Loucy (cell line): ENCODE data around the gene MAML2.

Experiments used
- EZH2phosphoT487 ChIP-seq: fragments of 200-600 bp; IDR thresholded peaks from 2 replicates; pipeline ENCODE4 v1.6.1; 2018; ENCODE audit warnings: antibody characterized with exemption, mild to moderate bottlenecking, moderate library complexity, borderline replicate concordance
- TF ChIP-seq, protein P1 (sequence below): fragments of 200-600 bp; sonication (generic); conservative IDR thresholded peaks from 2 replicates; pipeline ENCODE4 v1.5.1; 2014; ENCODE audit warnings: mild to moderate bottlenecking, antibody characterized with exemption, low read length

DNA sequence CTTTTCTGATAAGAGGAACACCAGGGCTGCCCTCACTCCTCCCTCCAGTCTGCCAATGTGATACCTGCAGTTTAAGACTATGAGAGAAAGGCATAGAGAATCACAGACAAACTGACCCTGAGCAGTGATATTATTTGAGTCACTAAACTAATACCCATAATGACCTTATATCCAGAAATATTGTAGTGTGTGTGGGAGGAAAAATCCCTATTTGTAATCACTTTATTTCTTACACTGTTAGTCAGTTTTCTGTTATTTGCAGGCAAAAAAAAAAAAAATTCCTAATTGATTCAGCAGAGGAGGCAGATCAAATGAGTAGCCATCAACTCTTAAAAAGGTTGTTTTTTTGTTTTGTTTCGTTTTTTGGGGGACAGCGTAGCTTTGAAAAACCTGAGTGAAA lies 82.5 kb downstream of the MAML2 start:
- TF ChIP-seq, protein P1, sequence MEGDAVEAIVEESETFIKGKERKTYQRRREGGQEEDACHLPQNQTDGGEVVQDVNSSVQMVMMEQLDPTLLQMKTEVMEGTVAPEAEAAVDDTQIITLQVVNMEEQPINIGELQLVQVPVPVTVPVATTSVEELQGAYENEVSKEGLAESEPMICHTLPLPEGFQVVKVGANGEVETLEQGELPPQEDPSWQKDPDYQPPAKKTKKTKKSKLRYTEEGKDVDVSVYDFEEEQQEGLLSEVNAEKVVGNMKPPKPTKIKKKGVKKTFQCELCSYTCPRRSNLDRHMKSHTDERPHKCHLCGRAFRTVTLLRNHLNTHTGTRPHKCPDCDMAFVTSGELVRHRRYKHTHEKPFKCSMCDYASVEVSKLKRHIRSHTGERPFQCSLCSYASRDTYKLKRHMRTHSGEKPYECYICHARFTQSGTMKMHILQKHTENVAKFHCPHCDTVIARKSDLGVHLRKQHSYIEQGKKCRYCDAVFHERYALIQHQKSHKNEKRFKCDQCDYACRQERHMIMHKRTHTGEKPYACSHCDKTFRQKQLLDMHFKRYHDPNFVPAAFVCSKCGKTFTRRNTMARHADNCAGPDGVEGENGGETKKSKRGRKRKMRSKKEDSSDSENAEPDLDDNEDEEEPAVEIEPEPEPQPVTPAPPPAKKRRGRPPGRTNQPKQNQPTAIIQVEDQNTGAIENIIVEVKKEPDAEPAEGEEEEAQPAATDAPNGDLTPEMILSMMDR, result no peak
- TF ChIP-seq EZH2phosphoT487, result no peak
